Mucosa of rectum (tissue), 2 donors: ENCODE results near the gene DPF3.

Source experiments
- H3K27ac ChIP-seq, 2 donors: one replicate each; pipeline ENCODE4 v1.7.0; 2013; ENCODE audit warnings: inconsistent platforms in 2 of 2, low read depth in 2 of 2, low read length in 2 of 2
- H3K27me3 ChIP-seq, 2 donors: one replicate each; pipeline ENCODE4 v1.7.0; 2013; ENCODE audit warnings: low read length in 2 of 2; ENCODE audit not compliant: control insufficient read depth in 2 of 2, insufficient read depth in 2 of 2
- H3K36me3 ChIP-seq, 2 donors: one replicate each; pipeline ENCODE4 v1.7.0; 2013; ENCODE audit warnings: low read length in 2 of 2; ENCODE audit not compliant: control insufficient read depth in 2 of 2, insufficient read depth in 2 of 2
- H3K4me1 ChIP-seq, 2 donors: one replicate each; pipeline ENCODE4 v1.7.0; 2013; ENCODE audit warnings: low read length in 2 of 2, mild to moderate bottlenecking in 1 of 2; ENCODE audit not compliant: control insufficient read depth in 2 of 2, insufficient read depth in 2 of 2
- H3K4me3 ChIP-seq, 2 donors: one replicate each; pipeline ENCODE4 v1.7.0; 2013; ENCODE audit warnings: low read length in 2 of 2
- H3K9ac ChIP-seq, 2 donors: one replicate each; pipeline ENCODE4 v1.7.0; 2013; ENCODE audit warnings: low read length in 2 of 2, low read depth in 1 of 2, mild to moderate bottlenecking in 1 of 2
- H3K9me3 ChIP-seq, 2 donors: one replicate each; pipeline ENCODE4 v1.7.0; 2013; ENCODE audit warnings: low read length in 2 of 2; ENCODE audit not compliant: control insufficient read depth in 2 of 2
- donor health status: healthy.
- donor health status: Normal muscosa, but diverticular disease.

The DPF3 gene

GRCh38 chr14:72646861-72647528, 246.9 kb downstream of the DPF3 start:
- Histone ChIP-seq H3K9ac (no peak overlapping the region), H3K27me3 (no peaks in the 10 kb centered on the region), H3K27ac (no peak overlapping the region), H3K9me3 (no peaks in the 10 kb centered on the region), H3K4me1 (no peaks in the 10 kb centered on the region), H3K36me3 (no peaks in the 10 kb centered on the region), H3K4me3 (no peak overlapping the region)

- Histone ChIP-seq H3K27ac (no peak overlapping the region), H3K36me3 (no peaks in the 10 kb centered on the region), H3K9me3 (no peaks in the 10 kb centered on the region), H3K4me3 (no peak overlapping the region), H3K27me3 (no peaks in the 10 kb centered on the region), H3K9ac (no peak overlapping the region), H3K4me1 (no peaks in the 10 kb centered on the region)
These were observed 248.2 kb downstream of the DPF3 start for GRCh38 chr14:72645706-72646105.

GRCh38 chr14:72644758-72645489, 249.0 kb downstream of the DPF3 start:
- no peaks in the 10 kb centered on the region for H3K9me3 ChIP-seq
- H3K4me3 ChIP-seq, result no peak overlapping the region
- no peak overlapping the region for H3K27ac ChIP-seq
- H3K36me3 ChIP-seq, result no peaks in the 10 kb centered on the region
- H3K9ac ChIP-seq, result no peak overlapping the region
- no peaks in the 10 kb centered on the region for H3K27me3 ChIP-seq
- no peaks in the 10 kb centered on the region for H3K4me1 ChIP-seq

- Histone ChIP-seq H3K27ac (no peak overlapping the region), H3K9me3 (peaks cover 0 to 4% of the 10 kb centered on the region in 2 donors), H3K4me3 (no peak overlapping the region), H3K4me1 (no peaks in the 10 kb centered on the region), H3K27me3 (no peaks in the 10 kb centered on the region), H3K36me3 (no peaks in the 10 kb centered on the region), H3K9ac (no peak overlapping the region)
These were observed 249.9 kb downstream of the DPF3 start for GRCh38 chr14:72644038-72644437.

GRCh38 chr14:72643317-72643801, 250.5 kb downstream of the DPF3 start:
- Histone ChIP-seq H3K36me3 (no peaks in the 10 kb centered on the region), H3K9ac (no peak overlapping the region), H3K9me3 (peaks cover 0 to 4% of the 10 kb centered on the region in 2 donors), H3K27ac (no peak overlapping the region), H3K27me3 (no peaks in the 10 kb centered on the region), H3K4me1 (no peaks in the 10 kb centered on the region), H3K4me3 (no peak overlapping the region)

- Histone ChIP-seq H3K4me1 (no peaks in the 10 kb centered on the region), H3K27ac (no peak overlapping the region), H3K4me3 (no peak overlapping the region), H3K9me3 (peaks cover 0 to 4% of the 10 kb centered on the region in 2 donors), H3K36me3 (no peaks in the 10 kb centered on the region), H3K9ac (no peak overlapping the region), H3K27me3 (no peaks in the 10 kb centered on the region)
These were observed 252.9 kb downstream of the DPF3 start for GRCh38 chr14:72640911-72641485.

- H3K9me3 ChIP-seq, result peaks cover 0 to 4% of the 10 kb centered on the region in 2 donors
- H3K4me3 ChIP-seq, result no peak overlapping the region
- no peak overlapping the region for H3K9ac ChIP-seq
- no peaks in the 10 kb centered on the region for H3K36me3 ChIP-seq
- no peak overlapping the region for H3K27ac ChIP-seq
- H3K4me1 ChIP-seq, result no peaks in the 10 kb centered on the region
- peaks cover 0 to 3% of the 10 kb centered on the region in 2 donors for H3K27me3 ChIP-seq
These were observed 255.9 kb downstream of the DPF3 start for GRCh38 chr14:72638021-72638420.

- Histone ChIP-seq H3K36me3 (no peaks in the 10 kb centered on the region), H3K4me3 (no peak overlapping the region)
These were observed 257.0 kb downstream of the DPF3 start for GRCh38 chr14:72636871-72637270.

GRCh38 chr14:72636094-72636493, 257.8 kb downstream of the DPF3 start:
- no peak overlapping the region for H3K9ac ChIP-seq
- H3K36me3 ChIP-seq, result no peaks in the 10 kb centered on the region
- H3K9me3 ChIP-seq, result peaks cover 0 to 4% of the 10 kb centered on the region in 2 donors
- no peak overlapping the region for H3K27ac ChIP-seq
- no peaks in the 10 kb centered on the region for H3K4me1 ChIP-seq
- peaks cover 0 to 3% of the 10 kb centered on the region in 2 donors for H3K27me3 ChIP-seq
- no peak overlapping the region for H3K4me3 ChIP-seq

More at GRCh38 chr14:72636871-72637270, 257.0 kb downstream of the DPF3 start:
- peaks cover 0 to 4% of the 10 kb centered on the region in 2 donors for H3K9me3 ChIP-seq
- peaks cover 0 to 3% of the 10 kb centered on the region in 2 donors for H3K27me3 ChIP-seq
- no peak overlapping the region for H3K9ac ChIP-seq
- no peaks in the 10 kb centered on the region for H3K4me1 ChIP-seq
- no peak overlapping the region for H3K27ac ChIP-seq
